Thyroid gland (tissue), 4 donors: ENCODE results near the gene KRT86. TPM values are rescaled to one million over a fixed set of nuclear protein-coding genes. Genes with fewer than 3 reads are reported as not detected.
"Not testable (repeated sequence)": the region's sequence is repeated elsewhere in the genome, so short reads cannot be mapped to it uniquely, and the experiment has no call there.

ENCODE experiments used
- DNase-seq, 2 donors: peaks; one replicate each; pipeline ENCODE4 v3.0.0-alpha.2; 2019
- H3K27ac ChIP-seq, 3 donors: fragments of 200-600 bp; sonication (generic); 1 replicate in 2 of 3; 2 replicates in 1 of 3; pipeline ENCODE4 v1.5.1; 2016 to 2019; ENCODE audit warnings: mild to moderate bottlenecking in 1 of 3, moderate library complexity in 1 of 3
- H3K27me3 ChIP-seq: fragments of 200-600 bp; sonication (generic); one replicate; pipeline ENCODE4 v1.5.1; 2019
- H3K36me3 ChIP-seq, 2 donors: fragments of 200-600 bp; sonication (generic); one replicate each; pipeline ENCODE4 v1.5.1; 2016 to 2019
- H3K4me1 ChIP-seq, 2 donors: fragments of 200-600 bp; sonication (generic); one replicate each; pipeline ENCODE4 v1.5.1; 2017 to 2019
- H3K4me3 ChIP-seq, 3 donors: fragments of 200-600 bp; sonication (generic); replicated peaks in 1 of 3; 1 replicate in 2 of 3; 2 replicates in 1 of 3; pipeline ENCODE4 v1.5.1; 2016; ENCODE audit warnings: mild to moderate bottlenecking in 1 of 3
- H3K9me3 ChIP-seq: fragments of 200-600 bp; sonication (generic); one replicate; pipeline ENCODE4 v1.5.1; 2017
- POLR2A ChIP-seq, 2 donors: fragments of 450-650 bp; IDR thresholded peaks; one replicate each; pipeline ENCODE4 v1.6.1; 2017; ENCODE audit warnings: antibody characterized with exemption in 2 of 2, mild to moderate bottlenecking in 2 of 2, moderate library complexity in 1 of 2
- WGBS, 2 donors: methylation state at CpG; one replicate each; pipeline ENCODE4 v1.1.5; 2017; 5-methylcytosine and 5-hydroxymethylcytosine counted together
- intact Hi-C: fragments of 100-400 bp; cut with DNase I; formaldehyde crosslinking; loops from one replicate; pipeline ENCODE4 v1.15.1; 2023
- total RNA-seq, 4 donors: library from RNA; depleted of rRNA; stranded (reverse); fragments of >200 nt; gene quantifications; one replicate each; pipeline ENCODE4 v1.2.3, GENCODE V29; 2016
- TF ChIP-seq, protein P1 (sequence below), 6 experiments: fragments of 200-600 bp in 3 of 6; fragments of 450-650 bp in 3 of 6; sonication (generic) in 3 of 6; IDR thresholded peaks; one replicate each; pipeline ENCODE4 v1.5.1; 2016 to 2019; ENCODE audit warnings: antibody characterized with exemption in 6 of 6, mild to moderate bottlenecking in 2 of 6, inconsistent platforms in 1 of 6, moderate library complexity in 1 of 6

The KRT86 gene
- total RNA-seq, 4 donors from 2014 or later: 0.13 to 1.1 (median 0.42) TPM

- H3K4me1 ChIP-seq, H3K27ac ChIP-seq, H3K36me3 ChIP-seq, H3K4me3 ChIP-seq, H3K9me3 ChIP-seq, intact Hi-C loops, H3K27me3 ChIP-seq: not testable (repeated sequence)
- TF ChIP-seq, protein P1, sequence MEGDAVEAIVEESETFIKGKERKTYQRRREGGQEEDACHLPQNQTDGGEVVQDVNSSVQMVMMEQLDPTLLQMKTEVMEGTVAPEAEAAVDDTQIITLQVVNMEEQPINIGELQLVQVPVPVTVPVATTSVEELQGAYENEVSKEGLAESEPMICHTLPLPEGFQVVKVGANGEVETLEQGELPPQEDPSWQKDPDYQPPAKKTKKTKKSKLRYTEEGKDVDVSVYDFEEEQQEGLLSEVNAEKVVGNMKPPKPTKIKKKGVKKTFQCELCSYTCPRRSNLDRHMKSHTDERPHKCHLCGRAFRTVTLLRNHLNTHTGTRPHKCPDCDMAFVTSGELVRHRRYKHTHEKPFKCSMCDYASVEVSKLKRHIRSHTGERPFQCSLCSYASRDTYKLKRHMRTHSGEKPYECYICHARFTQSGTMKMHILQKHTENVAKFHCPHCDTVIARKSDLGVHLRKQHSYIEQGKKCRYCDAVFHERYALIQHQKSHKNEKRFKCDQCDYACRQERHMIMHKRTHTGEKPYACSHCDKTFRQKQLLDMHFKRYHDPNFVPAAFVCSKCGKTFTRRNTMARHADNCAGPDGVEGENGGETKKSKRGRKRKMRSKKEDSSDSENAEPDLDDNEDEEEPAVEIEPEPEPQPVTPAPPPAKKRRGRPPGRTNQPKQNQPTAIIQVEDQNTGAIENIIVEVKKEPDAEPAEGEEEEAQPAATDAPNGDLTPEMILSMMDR (IDR thresholded peaks at IDR 0.05): peak in 1 of 6 experiments; percentile 14
- peak in 1 of 2 donors; percentile 19 for DNase-seq
- WGBS, 2 donors: 62 to 84% methylated on average over 5 to 9 of the region's 9 CpGs
Observed at GRCh38 chr12:52315721-52316120, 41.3 kb downstream of the KRT86 start.

DNA sequence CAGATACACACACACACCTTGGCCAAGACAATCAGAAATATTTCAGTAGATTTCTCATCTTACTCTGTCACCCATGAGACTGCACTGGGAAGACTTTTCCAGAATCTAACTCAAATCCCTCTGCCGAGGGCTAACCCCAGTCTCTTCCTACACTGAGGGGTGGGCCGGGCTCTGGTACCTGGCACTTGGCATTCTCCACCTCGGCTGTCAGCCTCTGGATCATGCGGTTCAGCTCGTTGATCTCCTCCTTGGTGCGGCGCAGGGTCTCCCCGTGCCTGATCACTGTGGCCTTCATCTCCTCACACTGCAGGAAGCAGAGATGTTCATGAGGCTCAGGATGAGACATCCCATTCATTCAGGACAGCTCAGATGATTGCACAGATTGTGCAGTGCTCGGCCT, 41.8 kb downstream of the KRT86 start:
- intact Hi-C loops: no loop called here
- Histone ChIP-seq H3K4me3 (no peak overlapping the region), H3K9me3 (no peaks in the 10 kb centered on the region), H3K36me3 (no peaks in the 10 kb centered on the region), H3K27ac (no peak overlapping the region), H3K27me3 (no peaks in the 10 kb centered on the region), H3K4me1 (peaks cover 3 to 6% of the 10 kb centered on the region in 2 donors)
- WGBS, 2 donors: 76 to 93% methylated on average over 6 to 9 of the region's 9 CpGs
- TF ChIP-seq, protein P1 (IDR thresholded peaks at IDR 0.05): no peak
- TF ChIP-seq POLR2A (IDR thresholded peaks at IDR 0.05): no peak
- no peak for DNase-seq

GRCh38 chr12:52316701-52317100, 42.3 kb downstream of the KRT86 start:
- H3K36me3 ChIP-seq: no peaks in the 10 kb centered on the region
- H3K4me1 ChIP-seq: peaks cover 7 to 10% of the 10 kb centered on the region in 2 donors
- 86 to 94% methylated on average over 11 of the region's 11 CpGs for WGBS, 2 donors
- H3K27ac ChIP-seq: no peak overlapping the region
- H3K9me3 ChIP-seq: no peaks in the 10 kb centered on the region
- DNase-seq: no peak
- no peak overlapping the region for H3K4me3 ChIP-seq
- intact Hi-C loops: no loop called here
- TF ChIP-seq, protein P1 (IDR thresholded peaks at IDR 0.05): no peak
- no peak for TF ChIP-seq POLR2A (IDR thresholded peaks at IDR 0.05)
- no peaks in the 10 kb centered on the region for H3K27me3 ChIP-seq

DNA sequence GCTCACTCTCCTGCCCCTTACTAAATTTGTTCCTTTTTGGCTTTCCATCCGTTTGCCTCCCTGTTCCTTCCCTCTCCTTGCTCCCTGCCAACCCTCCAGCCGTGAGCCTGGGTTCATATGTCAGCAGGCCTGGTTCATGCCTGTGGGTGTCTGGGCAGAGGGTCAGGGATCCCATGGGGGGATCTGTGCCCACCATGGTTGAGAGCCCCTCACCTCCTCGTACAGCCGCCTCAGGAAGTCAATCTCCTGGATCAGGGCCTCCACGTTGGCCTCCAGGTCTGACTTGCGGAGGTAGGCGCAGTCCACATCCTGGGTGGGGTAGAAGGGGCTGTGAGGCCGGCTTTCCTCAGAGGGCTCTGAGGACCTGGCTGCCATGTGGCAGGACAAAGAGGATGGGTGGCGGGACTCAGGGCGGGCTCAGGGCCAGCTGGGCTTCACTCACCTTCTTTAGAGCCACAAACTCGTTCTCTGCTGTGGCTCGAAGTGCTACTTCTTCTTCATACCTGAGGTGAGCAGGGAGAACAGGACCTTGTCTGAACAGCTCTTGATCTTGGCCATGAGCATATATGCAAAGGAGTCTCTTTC, 43.1 kb downstream of the KRT86 start:
- intact Hi-C loops: no loop called here
- 81 to 84% methylated on average over 12 of the region's 12 CpGs for WGBS, 2 donors
- peaks cover 7 to 12% of the 10 kb centered on the region in 2 donors for H3K4me1 ChIP-seq

More for the DNA sequence above, 43.1 kb downstream of the KRT86 start:
- H3K27me3 ChIP-seq: no peaks in the 10 kb centered on the region
- no peaks in the 10 kb centered on the region for H3K36me3 ChIP-seq
- DNase-seq: no peak
- no peak overlapping the region for H3K4me3 ChIP-seq
- TF ChIP-seq, protein P1 (IDR thresholded peaks at IDR 0.05): no peak
- no peak for TF ChIP-seq POLR2A (IDR thresholded peaks at IDR 0.05)
- no peak overlapping the region for H3K27ac ChIP-seq
- H3K9me3 ChIP-seq: no peaks in the 10 kb centered on the region
